SU-DHL-6 (cell line): ENCODE data around the gene SCIMP.

Source experiments
- H2AFZ ChIP-seq: fragments of 200-600 bp; sonication (generic); 2 replicates; pipeline ENCODE4 v1.6.1; 2014; ENCODE audit warnings: low read depth, mild to moderate bottlenecking, moderate library complexity, mixed read lengths, antibody characterized with exemption, low read length; ENCODE audit not compliant: severe bottlenecking
- H3F3A ChIP-seq: fragments of 200-600 bp; shearing (Covaris generic); 2 replicates; pipeline ENCODE4 v1.6.0; 2016; ENCODE audit warnings: antibody characterized with exemption, mild to moderate bottlenecking; ENCODE audit not compliant: insufficient read depth
- H3K27ac ChIP-seq: fragments of 200-600 bp; sonication (generic); 2 replicates; pipeline ENCODE4 v1.5.1; 2016; ENCODE audit warnings: low read depth, mild to moderate bottlenecking, low read length, moderate library complexity, mixed read lengths
- H3K27me3 ChIP-seq: fragments of 200-600 bp; sonication (generic), shearing (Covaris generic); 2 replicates; pipeline ENCODE4 v1.6.0; 2014; ENCODE audit warnings: mild to moderate bottlenecking, low read length
- H3K36me3 ChIP-seq: fragments of 200-600 bp; sonication (generic); 2 replicates; pipeline ENCODE4 v1.6.1; 2014; ENCODE audit warnings: mild to moderate bottlenecking, low read length, mixed read lengths
- H3K4me2 ChIP-seq: fragments of 300-600, 200-600 bp; shearing (Covaris generic), sonication (generic); 2 replicates; pipeline ENCODE4 v1.6.0; 2014; ENCODE audit warnings: low read length, low read depth, mild to moderate bottlenecking; ENCODE audit not compliant: poor library complexity, severe bottlenecking
- H3K4me3 ChIP-seq: fragments of 200-600 bp; sonication (generic); 2 replicates; pipeline ENCODE4 v1.5.1; 2014; ENCODE audit warnings: antibody characterized with exemption, low read length, mild to moderate bottlenecking, mixed read lengths; ENCODE audit not compliant: insufficient read depth, poor library complexity, severe bottlenecking
- H3K79me2 ChIP-seq: fragments of 200-600 bp; sonication (generic); 2 replicates; pipeline ENCODE4 v1.6.1; 2014; ENCODE audit warnings: mild to moderate bottlenecking, low read length, moderate library complexity; ENCODE audit not compliant: insufficient read depth
- H3K9ac ChIP-seq: fragments of 200-600 bp; sonication (generic); 2 replicates; pipeline ENCODE4 v1.7.0; 2014; ENCODE audit warnings: mild to moderate bottlenecking, low read length
- H3K9me2 ChIP-seq: fragments of 200-600 bp; sonication (generic); replicated peaks from 2 replicates; pipeline ENCODE4 v1.6.1; 2014; ENCODE audit warnings: low read length; ENCODE audit not compliant: insufficient read depth
- H3K9me3 ChIP-seq: fragments of 200-600 bp; sonication (generic); 2 replicates; pipeline ENCODE4 v1.6.1; 2014; ENCODE audit warnings: low read length, mixed read lengths; ENCODE audit not compliant: insufficient read depth
- H4K20me1 ChIP-seq: fragments of 200-600 bp; sonication (generic); 2 replicates; pipeline ENCODE4 v1.6.1; 2014; ENCODE audit warnings: low read depth, mild to moderate bottlenecking, antibody characterized with exemption, low read length, moderate library complexity, mixed read lengths
- CTCF ChIP-seq: fragments of 200-600 bp; sonication (generic); IDR thresholded peaks from one replicate; pipeline ENCODE4 v1.5.1; 2017; ENCODE audit warnings: antibody characterized with exemption, mild to moderate bottlenecking, low read length, moderate library complexity; ENCODE audit not compliant: insufficient read depth, poor library complexity, severe bottlenecking
- EZH2phosphoT487 ChIP-seq: fragments of 200-600 bp; sonication (generic), shearing (Covaris generic); conservative IDR thresholded peaks from 2 replicates; pipeline ENCODE4 v1.6.1; 2018; ENCODE audit warnings: mild to moderate bottlenecking, antibody characterized with exemption, low read length, moderate library complexity, mixed read lengths

The SCIMP gene

GRCh38 chr17:5203178-5203907 is 31.3 kb downstream of the SCIMP start:
- Histone ChIP-seq H2AFZ (no peak overlapping the region), H3K27me3 (no peaks in the 10 kb centered on the region), H3K4me2 (no peak overlapping the region), H3K36me3 (no peaks in the 10 kb centered on the region), H3K9me3 (no peaks in the 10 kb centered on the region), H3K27ac (no peak overlapping the region; the same call in 1 of the 2 replicates), H3F3A (peaks cover 33% of the 10 kb centered on the region), H4K20me1 (no peaks in the 10 kb centered on the region), H3K4me3 (no peak overlapping the region), H3K9me2 (no peaks in the 10 kb centered on the region), H3K79me2 (no peaks in the 10 kb centered on the region), H3K9ac (no peak overlapping the region)
- TF ChIP-seq EZH2phosphoT487 (no peak), CTCF (no peak)

GRCh38 chr17:5201011-5201410 is 33.6 kb downstream of the SCIMP start:
- no peak overlapping the region for H3K4me3 ChIP-seq
- no peaks in the 10 kb centered on the region for H4K20me1 ChIP-seq
- TF ChIP-seq CTCF, result no peak
- TF ChIP-seq EZH2phosphoT487, result no peak
- no peaks in the 10 kb centered on the region for H3K27me3 ChIP-seq
- H3K79me2 ChIP-seq, result no peaks in the 10 kb centered on the region
- peak overlapping the region; percentile 30 for H3K9ac ChIP-seq
- H3K27ac ChIP-seq, result peak overlapping the region; percentile 94
- no peaks in the 10 kb centered on the region for H3K9me3 ChIP-seq
- H3K36me3 ChIP-seq, result no peaks in the 10 kb centered on the region
- H3F3A ChIP-seq, result peaks cover 39% of the 10 kb centered on the region
- H2AFZ ChIP-seq, result peak overlapping the region; percentile 62
- H3K4me2 ChIP-seq, result peak overlapping the region; percentile 64
- no peaks in the 10 kb centered on the region for H3K9me2 ChIP-seq

- TF ChIP-seq EZH2phosphoT487, result no peak
- no peak for TF ChIP-seq CTCF
- Histone ChIP-seq H3K27me3 (no peaks in the 10 kb centered on the region), H3K9me2 (no peaks in the 10 kb centered on the region), H4K20me1 (no peaks in the 10 kb centered on the region), H2AFZ (peak overlapping the region; percentile 20), H3K4me3 (no peak overlapping the region), H3K9me3 (no peaks in the 10 kb centered on the region), H3K36me3 (no peaks in the 10 kb centered on the region), H3K27ac (peak overlapping the region; percentile 94), H3K9ac (peak overlapping the region; percentile 44), H3K4me2 (peak overlapping the region; percentile 64), H3K79me2 (no peaks in the 10 kb centered on the region), H3F3A (peaks cover 35% of the 10 kb centered on the region)
Measured at GRCh38 chr17:5200360-5200759, 34.3 kb downstream of the SCIMP start.
